ENCODE measurements around the gene PARD3B. TPM values are rescaled to one million over a fixed set of nuclear protein-coding genes. Genes with fewer than 3 reads are reported as not detected.
A peak's percentile ranks its signal among the peaks of the same experiment; 100 is the strongest.

Gene PARD3B
- total and polyA plus RNA-seq, 2 of the 4 experiments (the other 2 are of a cell fraction), result 3.3 to 15.6 TPM

GRCh38 chr2:204670756-204671155 lies 125.5 kb downstream of the PARD3B start:
- peaks cover 3% of the 10 kb centered on the region; the same call in 1 of the 2 replicates for H3K9me1 ChIP-seq (ENCODE audit: insufficient read depth, low read length)
- no peak overlapping the region for H2BK15ac ChIP-seq (ENCODE audit: low read depth, low read length)
- no CpG with 5 or more reads among the region's 4 CpGs for WGBS, 2 experiments (ENCODE audit: extremely low coverage in 2 of 2, insufficient read length in 1 of 2)
- intact Hi-C loops (cut with micrococcal nuclease) (no loop called here), in situ Hi-C loops (cut with MboI; ENCODE audit: low sequenced_read_pairs) (no loop called here), dilution Hi-C loops (cut with HindIII; ENCODE audit: low sequenced_read_pairs, unreplicated experiment) (no loop called here)
- peak overlapping the region; percentile 37 for H3K18ac ChIP-seq (ENCODE audit: low read depth, low read length)
- H2BK5ac ChIP-seq (ENCODE audit: low read depth, low read length, poor library complexity, severe bottlenecking), result no peak overlapping the region
- DNase-seq (no peak), ATAC-seq (ENCODE audit: low read depth) (no peak)
- no peak overlapping the region for H4K91ac ChIP-seq (ENCODE audit: insufficient read depth, low read depth, low read length)
- no peaks in the 10 kb centered on the region for H3K27me3 ChIP-seq (ENCODE audit: control insufficient read depth, insufficient read depth, low read length)
- no peak overlapping the region for H2BK120ac ChIP-seq (ENCODE audit: low read depth, low read length)
- no peaks in the 10 kb centered on the region for H4K20me1 ChIP-seq (ENCODE audit: insufficient read depth, low read length)
- no peak overlapping the region for H3K4me2 ChIP-seq (ENCODE audit: low read depth, low read length)
- H3K4me1 ChIP-seq (ENCODE audit: control insufficient read depth, insufficient read depth, low read length), result peaks cover 8% of the 10 kb centered on the region
- H4K8ac ChIP-seq (ENCODE audit: low read depth in 2 of 2, low read length in 2 of 2), result no peak overlapping the region
- BruUV-seq (replicated peaks), result no TSS peak
- no peaks in the 10 kb centered on the region for H3K9me3 ChIP-seq (ENCODE audit: control insufficient read depth, insufficient read depth, low read length)
- H3K56ac ChIP-seq (ENCODE audit: extremely low read depth, insufficient read depth, low read length), result no peak overlapping the region
- no peaks in the 10 kb centered on the region for H3K36me3 ChIP-seq (ENCODE audit: control insufficient read depth, insufficient read depth, low read length)
- H3K14ac ChIP-seq (replicated peaks; ENCODE audit: low read depth, low read length), result no peak overlapping the region
- H3K79me1 ChIP-seq (ENCODE audit: low read depth in 1 of 2, low read length in 2 of 2), result peaks cover 19 to 47% of the 10 kb centered on the region in 2 experiments
- H2BK20ac ChIP-seq (ENCODE audit: low read depth, low read length), result no peak overlapping the region
- H3K23ac ChIP-seq (ENCODE audit: low read depth, low read length), result no peak overlapping the region
- H2AK5ac ChIP-seq (ENCODE audit: low read depth, low read length), result no peak overlapping the region; the same call in 1 of the 2 replicates
- H3K4me3 ChIP-seq (ENCODE audit: insufficient read depth, low read depth, low read length), result no peak overlapping the region
- H4K5ac ChIP-seq (ENCODE audit: low read depth, low read length), result no peak overlapping the region
- ChIA-PET CTCF (no interaction called here), POLR2A (ENCODE audit: unreplicated experiment) (no interaction called here)
- TF ChIP-seq RCOR1 (IDR thresholded peaks at IDR 0.05; ENCODE audit: insufficient replicate concordance, low read length) (no peak), SMC3 (IDR thresholded peaks at IDR 0.05; ENCODE audit: low read depth, low read length) (no peak), CTCF (conservative IDR thresholded peaks at IDR 0.05; ENCODE audit: low read depth, low read length) (no peak), POLR2A (IDR thresholded peaks at IDR 0.05; ENCODE audit: low read depth, low read length) (no peak), NFE2L2 (IDR thresholded peaks at IDR 0.05; ENCODE audit: low read depth, low read length) (no peak), MAZ (IDR thresholded peaks at IDR 0.05; ENCODE audit: borderline replicate concordance, low read depth, low read length) (no peak), CHD1 (IDR thresholded peaks at IDR 0.05; ENCODE audit: low read depth, low read length) (no peak), MAFK (IDR thresholded peaks at IDR 0.05; ENCODE audit: low read depth, low read length) (no peak), BHLHE40 (IDR thresholded peaks at IDR 0.05; ENCODE audit: low read depth, low read length) (no peak), RAD21 (IDR thresholded peaks at IDR 0.05; ENCODE audit: low read length) (no peak), ELK1 (IDR thresholded peaks at IDR 0.05; ENCODE audit: borderline replicate concordance, low read depth, low read length) (no peak), FOS (IDR thresholded peaks at IDR 0.05; ENCODE audit: low read depth, low read length) (no peak), MXI1 (IDR thresholded peaks at IDR 0.05; ENCODE audit: borderline replicate concordance, low read depth, low read length) (no peak), CEBPB (IDR thresholded peaks at IDR 0.05; ENCODE audit: low read depth, low read length) (no peak), USF2 (IDR thresholded peaks at IDR 0.05; ENCODE audit: low read depth, low read length) (no peak), RFX5 (IDR thresholded peaks at IDR 0.05; ENCODE audit: low read depth, low read length) (no peak)
- no peak overlapping the region for H3K9ac ChIP-seq (ENCODE audit: low read depth, low read length)
- H3K4ac ChIP-seq (ENCODE audit: low read depth, low read length), result no peak overlapping the region
- H2AFZ ChIP-seq (replicated peaks; ENCODE audit: low read length, poor library complexity), result no peak overlapping the region
- no peak overlapping the region for H3K27ac ChIP-seq (ENCODE audit: insufficient read depth, low read length)
- no peak overlapping the region for H2AK9ac ChIP-seq (replicated peaks; ENCODE audit: low read depth, low read length, poor library complexity)
